Left colon (tissue), 2 donors: ENCODE measurements around the gene CRELD1. TPM values are rescaled to one million over a fixed set of nuclear protein-coding genes. Genes with fewer than 3 reads are reported as not detected.
"Not testable (repeated sequence)": the region's sequence is repeated elsewhere in the genome, so short reads cannot be mapped to it uniquely, and the experiment has no call there.

Experiments used
- ATAC-seq: fragments of 200-7000 bp; cut with Tn5 transposase; one replicate; pipeline ENCODE4 v1.9.1; 2020; ENCODE audit warnings: mild to moderate bottlenecking, moderate library complexity
- DNase-seq, 2 donors: peaks; one replicate each; pipeline ENCODE4 v3.0.0-alpha.2; 2020
- intact Hi-C, 2 donors: fragments of 100-400 bp; cut with DNase I in 1 of 2; cut with micrococcal nuclease in 1 of 2; formaldehyde crosslinking; loops; one replicate each; pipeline versions ENCODE4 v1.11.2 to v1.14.0; 2022; cut with DNase I, micrococcal nuclease
- long read RNA-seq: library from polyadenylated mRNA; unstranded; transcript quantifications from one replicate; pipeline ENCODE4 v2.0.0, GENCODE V29; 2021
- total RNA-seq, 2 donors: library from RNA; stranded (reverse); fragmentation: NEBNext Ultra II Directional; extraction: Animal tissue kit (Norgen Biotek cat#: 25700); gene quantifications; one replicate each; pipeline ENCODE4 v1.2.1, GENCODE V29; 2021
- donor health status: DM: no; HTN: no; CAD: no.
- donor health status: DM: yes; HTN: yes; CAD: no.

CRELD1 gene, protein sequence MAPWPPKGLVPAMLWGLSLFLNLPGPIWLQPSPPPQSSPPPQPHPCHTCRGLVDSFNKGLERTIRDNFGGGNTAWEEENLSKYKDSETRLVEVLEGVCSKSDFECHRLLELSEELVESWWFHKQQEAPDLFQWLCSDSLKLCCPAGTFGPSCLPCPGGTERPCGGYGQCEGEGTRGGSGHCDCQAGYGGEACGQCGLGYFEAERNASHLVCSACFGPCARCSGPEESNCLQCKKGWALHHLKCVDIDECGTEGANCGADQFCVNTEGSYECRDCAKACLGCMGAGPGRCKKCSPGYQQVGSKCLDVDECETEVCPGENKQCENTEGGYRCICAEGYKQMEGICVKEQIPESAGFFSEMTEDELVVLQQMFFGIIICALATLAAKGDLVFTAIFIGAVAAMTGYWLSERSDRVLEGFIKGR
- 10 to 100 TPM; 18.8 to 23.8 TPM for total RNA-seq
- long read RNA-seq, transcript CRELD1-203 (11 exons, 1,728 nt): major isoform, 7 of 24 reads
- long read RNA-seq, transcript CRELD1-206 (11 exons, 1,778 nt): minor isoform, 6 of 24 reads
- long read RNA-seq, partial matches to known transcripts: 2 of 24 reads
- long read RNA-seq, other reads (novel, unspliced or antisense): 7 of 24 reads

DNA sequence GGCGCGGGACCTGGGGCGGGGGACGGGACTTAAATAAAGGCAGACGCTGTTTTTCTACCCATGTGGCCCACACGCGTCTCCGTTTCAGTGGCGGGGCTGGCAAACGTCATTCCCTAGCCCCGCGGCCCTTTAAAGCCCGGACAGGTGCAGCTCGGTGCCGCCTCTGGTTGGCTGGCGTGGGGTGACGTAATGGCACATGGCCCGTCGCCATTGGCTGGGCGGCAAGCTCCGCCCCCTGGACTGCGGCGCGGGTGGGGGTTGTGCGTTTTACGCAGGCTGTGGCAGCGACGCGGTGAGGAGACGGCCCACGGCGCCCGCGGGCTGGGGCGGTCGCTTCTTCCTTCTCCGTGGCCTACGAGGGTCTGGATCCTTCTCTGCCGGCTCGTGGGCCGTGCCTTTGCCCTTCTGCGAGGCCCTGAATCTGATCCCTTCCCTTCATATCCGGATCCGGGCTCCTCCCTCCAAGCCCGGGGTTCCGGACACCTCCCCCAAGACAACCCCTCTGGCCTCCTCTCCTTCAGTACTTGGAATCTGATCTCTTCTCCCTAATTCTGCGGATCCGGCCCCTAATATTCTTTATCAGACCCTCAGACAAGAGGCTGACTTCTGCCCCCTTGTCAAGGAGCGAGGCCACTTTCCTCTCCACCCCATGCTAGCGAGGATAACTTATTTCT, at the start of gene CRELD1:
Gene CRELD1 (plus strand): TSS at position 274 of the 674 bp plus-strand sequence. CDS start 605 bp downstream, outside the sequence.
- intact Hi-C loops: no loop called here
- ATAC-seq (peak; percentile 90), DNase-seq (peak; percentile 96 to 97)

DNA sequence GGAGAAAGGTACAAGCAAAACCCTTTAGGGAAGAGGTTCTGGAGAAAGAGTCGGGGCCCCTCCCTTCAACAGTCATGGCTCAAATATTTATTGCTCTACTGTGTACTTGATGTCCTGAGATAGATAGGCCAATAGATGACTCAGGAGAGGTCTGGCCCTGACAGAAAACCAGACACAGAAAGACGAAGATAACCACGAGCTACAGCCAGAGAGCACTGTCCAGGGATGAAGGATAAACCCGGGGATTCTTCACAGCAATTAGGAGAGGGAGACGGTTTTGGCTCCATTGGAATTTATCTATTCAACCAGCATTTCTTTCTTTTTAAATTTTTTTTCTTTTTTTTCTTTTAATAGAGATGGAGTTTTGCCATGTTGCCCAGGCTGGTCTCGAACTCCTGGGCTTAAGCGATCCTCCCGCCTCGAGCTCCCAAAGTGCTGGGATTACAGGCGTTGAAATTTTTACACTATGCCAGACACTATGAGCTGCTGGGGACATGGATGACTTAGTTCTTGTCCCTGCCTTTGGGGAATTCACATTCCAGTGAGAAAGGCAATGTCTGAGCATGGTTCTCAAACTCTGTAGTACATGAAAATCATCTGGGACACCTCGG, 49.0 kb upstream of the CRELD1 start:
- intact Hi-C loops: no loop called here
- DNase-seq: peak in 1 of 2 donors; percentile 46
- ATAC-seq: peak; percentile 96

DNA sequence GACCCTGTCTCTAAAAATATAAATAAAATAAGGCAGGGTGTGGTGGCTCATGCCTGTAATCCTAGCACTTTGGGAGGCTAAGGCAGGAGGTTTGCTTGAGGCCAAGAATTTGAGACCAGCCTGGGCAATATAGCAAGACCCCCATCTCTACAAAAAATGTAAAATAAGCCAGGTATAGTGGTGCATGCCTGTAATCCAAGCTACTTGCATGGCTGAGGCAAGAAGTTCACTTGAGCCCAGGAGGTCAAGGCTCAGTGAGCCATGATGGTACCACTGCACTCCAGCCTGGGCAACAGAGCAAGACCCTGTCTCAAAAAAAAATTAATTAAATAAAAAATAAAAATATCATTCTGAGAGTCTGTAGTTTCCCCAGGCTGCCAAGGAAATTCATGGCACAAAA, 47.3 kb upstream of the CRELD1 start:
- DNase-seq (no peak), ATAC-seq (no peak)
- intact Hi-C loops: no loop called here

DNA sequence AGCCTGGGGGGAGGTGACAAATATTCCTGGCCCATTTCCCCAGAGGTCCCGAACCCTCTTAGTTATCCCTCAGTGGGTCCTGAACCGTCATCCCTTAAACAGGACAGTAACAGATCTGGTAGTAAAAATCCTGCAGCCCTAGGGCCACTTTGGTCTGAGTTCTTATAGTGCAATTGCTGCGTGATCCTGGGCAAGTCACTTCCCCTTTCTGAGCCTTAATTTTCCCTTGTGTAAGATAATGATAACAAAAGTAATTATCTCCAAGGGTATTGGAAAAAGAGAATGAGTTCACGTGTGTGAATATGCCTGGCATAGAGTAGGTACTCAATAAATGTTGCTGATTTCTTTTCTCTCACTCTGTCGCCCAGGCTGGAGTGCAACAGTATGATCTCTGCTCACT, 46.2 kb upstream of the CRELD1 start:
- ATAC-seq (no peak), DNase-seq (no peak)
- intact Hi-C loops: no loop called here

DNA sequence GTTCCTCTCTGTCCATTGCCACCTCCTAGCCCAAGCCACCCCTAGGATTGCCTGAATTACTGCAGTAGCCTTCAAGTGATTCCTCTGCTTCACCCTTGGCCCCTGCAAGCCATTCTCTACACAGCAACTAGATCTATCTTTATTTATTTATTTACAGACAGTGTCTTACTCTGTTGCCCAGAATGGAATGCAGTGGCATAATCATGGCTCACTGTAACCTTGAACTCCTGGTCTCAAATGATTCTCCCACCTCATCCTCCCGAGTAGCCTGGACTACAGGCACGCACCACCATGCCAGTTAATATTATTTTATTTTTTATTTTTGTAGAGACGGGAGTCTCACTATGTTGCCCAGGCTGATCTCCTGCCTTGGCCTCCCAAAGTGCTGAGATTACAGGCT, 45.1 kb upstream of the CRELD1 start:
- intact Hi-C loops: no loop called here
- DNase-seq (no peak), ATAC-seq (no peak)

DNA sequence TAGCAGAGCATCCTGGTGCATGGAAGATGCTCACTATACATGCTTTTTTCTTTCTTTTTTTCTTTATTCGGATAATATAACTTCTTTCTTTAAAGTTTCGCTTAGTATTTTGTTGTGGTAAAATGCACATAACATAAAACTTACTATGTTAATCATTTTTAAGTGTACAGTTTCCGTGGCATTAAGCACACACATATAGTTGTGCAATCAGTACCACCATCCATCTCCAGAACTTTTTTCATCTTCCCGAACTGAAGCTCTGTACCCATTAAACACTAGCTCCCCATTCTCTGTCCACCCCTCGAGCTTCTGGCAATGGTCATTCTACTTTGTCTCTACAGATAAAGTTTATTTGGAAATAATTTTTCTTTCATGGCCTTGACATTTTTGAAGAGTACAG, 44.2 kb upstream of the CRELD1 start:
- intact Hi-C loops: no loop called here
- DNase-seq (no peak), ATAC-seq (no peak)

DNA sequence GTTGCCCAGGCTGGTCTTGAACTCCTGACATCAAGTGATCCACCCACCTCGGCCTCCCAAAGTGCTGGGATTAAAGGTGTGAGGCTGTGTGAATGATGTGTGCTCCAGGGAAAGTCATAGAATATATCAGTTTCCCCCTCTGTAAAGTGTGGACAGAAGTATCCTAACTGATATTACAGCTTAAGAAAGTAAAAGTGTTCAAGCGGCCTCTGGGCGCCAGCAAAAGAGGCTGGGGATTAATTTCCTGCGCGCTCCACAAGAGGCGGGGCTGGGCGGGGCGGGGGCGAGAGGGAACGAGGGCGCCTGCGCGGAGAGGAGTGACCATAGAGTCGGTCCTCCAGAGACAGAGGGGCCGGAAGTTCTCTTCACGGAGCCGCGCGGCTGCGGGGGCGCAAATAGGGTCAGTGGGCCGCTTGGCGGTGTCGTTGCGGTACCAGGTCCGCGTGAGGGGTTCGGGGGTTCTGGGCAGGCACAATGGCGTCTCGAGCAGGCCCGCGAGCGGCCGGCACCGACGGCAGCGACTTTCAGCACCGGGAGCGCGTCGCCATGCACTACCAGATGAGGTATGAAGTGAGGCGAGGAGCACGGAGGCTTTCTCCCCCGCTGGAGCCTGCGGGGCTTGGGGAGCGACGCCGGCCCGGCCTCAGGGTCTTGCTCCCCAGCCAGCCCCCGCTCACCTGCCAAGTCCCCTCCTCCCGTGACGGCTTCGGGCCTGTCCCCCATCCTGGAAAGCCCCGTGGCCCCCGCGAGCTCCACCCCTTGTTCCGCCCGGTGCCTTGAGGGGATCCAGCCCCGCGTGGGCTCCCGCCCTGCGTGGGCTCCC, 43.2 kb upstream of the CRELD1 start, which contains the start of gene JAGN1:
Gene JAGN1 (plus strand): TSS at position 362 of the 823 bp plus-strand sequence. CDS start 113 bp downstream, at position 475.
- DNase-seq (peak; percentile 88 to 93), ATAC-seq (peak; percentile 93)
- intact Hi-C loops: no loop called here

DNA sequence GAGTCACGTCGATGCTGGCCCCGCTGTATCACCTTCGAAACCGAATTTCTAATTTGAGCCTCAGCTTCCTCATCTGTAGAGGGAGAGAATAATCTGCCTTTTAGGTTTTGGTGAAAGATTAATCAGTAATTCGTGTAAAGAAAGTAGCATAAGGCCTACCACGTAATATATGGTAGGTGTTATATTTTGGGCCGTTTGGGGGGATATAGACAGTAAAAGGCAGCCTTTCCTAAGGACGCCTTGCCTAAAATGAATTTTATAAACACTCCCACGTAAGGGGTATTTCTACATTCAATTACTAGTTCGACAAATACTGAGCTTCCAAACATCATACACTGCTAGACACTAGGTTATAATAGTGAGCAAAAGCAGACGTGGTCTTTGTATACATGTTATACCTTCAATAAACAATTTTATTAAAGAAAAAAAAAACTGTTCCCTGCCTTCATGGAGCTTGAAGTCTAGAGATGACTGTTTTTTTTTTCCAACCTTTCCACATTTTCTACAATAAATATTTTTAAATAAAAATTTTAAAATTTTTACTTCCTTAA, 42.5 kb upstream of the CRELD1 start:
- no peak for ATAC-seq
- intact Hi-C loops: no loop called here
- DNase-seq: no peak

DNA sequence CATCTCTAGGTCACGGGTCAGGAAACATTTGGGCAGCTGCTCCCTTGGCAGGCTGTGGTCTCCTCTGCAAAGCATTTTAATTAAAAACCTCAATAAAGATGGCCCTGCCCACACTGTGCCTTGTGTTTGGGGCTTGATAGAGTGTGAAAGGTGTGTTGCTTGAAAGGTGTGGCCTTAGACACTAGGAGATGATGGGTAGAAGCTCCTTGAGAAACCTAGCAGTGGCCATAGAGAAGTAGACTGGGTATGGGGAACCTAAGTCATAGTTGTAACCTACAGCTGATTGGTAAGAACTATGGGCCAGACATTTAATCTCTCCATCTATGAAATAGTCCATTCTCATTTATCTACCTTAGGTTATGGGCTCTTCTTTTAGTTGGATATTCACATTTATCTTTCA, 39.9 kb upstream of the CRELD1 start:
- DNase-seq (no peak), ATAC-seq (no peak)
- intact Hi-C loops: no loop called here

DNA sequence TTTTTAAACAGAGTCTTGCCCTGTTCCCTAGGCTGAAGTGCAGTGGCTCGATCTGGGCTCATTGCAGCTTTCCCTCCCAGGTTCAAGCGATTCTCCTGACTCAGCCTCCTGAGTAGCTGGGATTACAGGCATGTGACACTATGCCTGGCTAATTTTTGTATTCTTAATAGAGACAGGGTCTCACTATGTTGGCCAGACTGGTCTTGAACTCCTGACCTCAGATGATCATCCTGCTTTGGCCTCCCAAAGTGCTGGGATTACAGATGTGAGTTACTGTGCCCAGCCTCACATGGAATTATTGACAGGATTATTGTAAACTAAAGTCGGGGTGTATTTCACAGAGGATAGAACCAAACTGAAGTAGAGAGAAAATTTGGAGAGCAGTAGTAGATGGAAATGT, 37.9 kb upstream of the CRELD1 start:
- intact Hi-C loops, DNase-seq, ATAC-seq: not testable (repeated sequence)

DNA sequence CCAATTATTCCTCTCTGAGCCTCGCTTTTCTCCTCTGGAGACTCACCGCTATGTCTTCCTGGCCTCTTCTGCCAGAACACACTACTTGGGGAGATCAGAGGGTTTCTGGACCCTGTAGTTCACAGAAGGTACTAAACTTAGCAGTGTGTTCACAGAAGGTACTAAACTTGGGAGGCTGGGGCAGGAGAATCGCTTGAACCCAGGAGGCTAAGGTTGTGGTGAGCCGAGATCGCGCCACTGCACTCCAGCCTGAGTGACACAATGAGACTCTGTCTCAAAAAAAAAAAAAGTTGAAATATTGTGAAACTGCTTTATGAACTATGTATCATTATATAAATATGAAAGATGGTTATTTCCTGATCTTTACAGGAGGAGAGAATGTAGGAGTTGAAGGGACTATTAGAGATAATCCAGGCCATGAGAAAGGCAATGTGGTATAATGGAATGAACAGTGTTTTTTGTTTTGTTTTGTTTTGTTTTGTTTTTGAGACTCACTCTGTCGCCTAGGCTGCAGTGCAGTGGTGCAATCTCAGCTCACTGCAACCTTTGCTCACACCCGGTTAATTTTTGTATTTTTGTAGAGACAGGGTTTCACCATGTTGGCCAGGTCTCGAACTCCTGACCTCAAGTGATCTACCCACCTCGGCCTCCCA, 36.8 kb upstream of the CRELD1 start:
- DNase-seq, ATAC-seq, intact Hi-C loops: not testable (repeated sequence)

DNA sequence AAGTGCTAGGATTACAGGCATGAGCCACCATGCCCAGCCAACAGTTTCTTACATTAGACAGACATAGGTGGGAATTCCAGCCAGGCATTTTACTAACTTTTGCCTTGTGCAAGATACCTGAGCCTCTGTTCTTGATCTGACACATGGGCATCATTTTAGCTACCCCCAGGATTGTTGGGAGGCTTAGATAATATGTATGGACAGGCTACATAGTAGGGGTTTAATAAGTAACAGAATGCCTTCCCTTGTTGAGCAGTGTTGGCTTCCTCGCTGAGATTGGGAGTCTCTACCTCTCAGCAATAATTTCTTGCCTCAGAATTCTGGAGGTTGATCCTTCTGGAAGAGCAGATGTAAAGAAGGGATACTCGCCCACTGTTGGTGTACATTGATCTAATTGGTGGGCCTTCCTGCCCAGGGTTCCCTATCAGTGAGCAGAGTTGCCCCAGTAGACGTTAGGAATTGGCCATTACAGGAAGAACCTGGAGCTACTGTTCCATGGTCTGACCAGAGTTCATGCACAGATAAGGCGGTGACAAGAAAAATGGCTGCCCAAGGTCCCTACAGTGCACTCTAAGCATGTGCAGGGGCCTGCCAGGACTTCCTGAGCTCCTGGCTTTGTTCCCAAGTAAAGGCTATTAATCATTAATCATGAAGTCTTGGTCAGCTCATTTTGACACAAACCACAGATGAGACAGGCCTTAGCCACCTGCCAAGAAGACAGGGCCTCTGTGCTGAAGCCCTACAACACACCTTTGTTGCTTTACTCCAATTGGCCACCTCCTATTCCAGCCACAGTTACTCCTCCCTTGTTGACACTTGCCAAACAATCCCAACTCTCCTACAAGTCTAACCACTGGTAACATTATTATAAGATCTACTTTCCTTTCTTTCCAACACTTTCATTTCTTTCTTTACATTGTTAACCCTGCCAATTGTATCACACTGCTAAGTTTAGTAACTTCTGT, 35.9 kb upstream of the CRELD1 start:
- DNase-seq (peak; percentile 58 to 83), ATAC-seq (peak; percentile 70)
- intact Hi-C loops: no loop called here

DNA sequence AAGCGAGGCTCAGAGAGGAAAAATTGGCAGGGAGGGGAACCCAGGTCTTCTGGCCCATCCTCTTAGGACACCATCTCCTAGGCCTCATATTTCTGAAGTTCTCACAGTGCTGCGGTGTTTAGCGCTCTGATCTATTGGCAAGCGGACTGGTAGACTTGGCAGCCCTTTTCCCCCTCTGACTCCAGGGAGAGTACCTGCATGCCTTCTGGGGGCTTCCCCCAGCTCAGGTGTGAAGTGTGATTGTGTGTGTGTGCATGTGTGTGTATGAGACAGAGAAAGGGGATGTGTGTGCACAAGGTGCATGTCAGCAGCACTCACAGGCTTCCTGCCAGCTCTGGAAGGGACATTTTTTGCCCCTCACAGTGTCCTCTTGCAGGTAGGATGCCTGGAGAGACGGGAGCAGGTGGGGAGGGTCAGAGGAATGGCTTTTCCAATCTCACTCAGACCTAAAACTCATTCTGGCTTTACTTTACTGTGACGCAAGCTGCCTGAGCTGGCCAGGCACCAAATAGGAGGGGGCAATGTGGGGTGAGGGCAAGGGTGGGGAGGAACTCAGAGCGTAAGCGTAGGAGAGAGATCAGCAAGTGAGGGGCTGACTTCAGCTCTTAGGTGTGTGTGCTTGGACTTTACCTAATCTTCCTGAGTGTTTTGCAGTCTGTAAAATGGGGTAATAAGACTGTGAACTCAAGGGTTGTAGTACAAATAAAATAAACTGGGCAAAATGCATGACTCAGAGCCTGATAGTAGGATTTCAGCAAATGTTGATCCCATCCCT, 35.0 kb upstream of the CRELD1 start:
- intact Hi-C loops: no loop called here
- DNase-seq (peak; percentile 59 to 75), ATAC-seq (peak; percentile 35)

DNA sequence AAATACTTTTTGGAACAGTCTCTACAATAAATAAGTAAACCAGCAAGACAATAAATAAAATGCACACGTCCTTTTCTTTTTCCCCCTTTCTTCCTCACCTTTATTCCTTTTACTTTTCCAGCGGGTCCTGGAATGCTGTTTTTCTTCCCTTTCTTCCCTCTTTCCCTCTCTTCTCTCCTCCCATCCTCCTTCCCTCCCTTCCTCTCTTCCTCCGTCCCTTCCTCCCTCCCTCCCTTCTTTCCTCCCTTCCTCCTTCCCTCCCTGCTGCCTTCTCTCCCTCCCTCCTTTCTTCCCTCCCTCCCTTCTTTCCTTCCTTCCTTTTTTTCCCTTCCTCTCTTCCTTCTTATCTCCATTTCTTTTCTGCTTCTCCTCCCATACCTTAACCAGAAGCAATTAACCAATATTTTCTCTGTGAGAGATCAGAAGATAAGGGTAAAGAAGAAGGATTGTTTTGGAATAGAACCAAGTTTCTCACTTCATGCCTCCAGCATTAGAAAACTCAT, 34.3 kb upstream of the CRELD1 start:
- ATAC-seq (no peak), DNase-seq (no peak)
- intact Hi-C loops: no loop called here

DNA sequence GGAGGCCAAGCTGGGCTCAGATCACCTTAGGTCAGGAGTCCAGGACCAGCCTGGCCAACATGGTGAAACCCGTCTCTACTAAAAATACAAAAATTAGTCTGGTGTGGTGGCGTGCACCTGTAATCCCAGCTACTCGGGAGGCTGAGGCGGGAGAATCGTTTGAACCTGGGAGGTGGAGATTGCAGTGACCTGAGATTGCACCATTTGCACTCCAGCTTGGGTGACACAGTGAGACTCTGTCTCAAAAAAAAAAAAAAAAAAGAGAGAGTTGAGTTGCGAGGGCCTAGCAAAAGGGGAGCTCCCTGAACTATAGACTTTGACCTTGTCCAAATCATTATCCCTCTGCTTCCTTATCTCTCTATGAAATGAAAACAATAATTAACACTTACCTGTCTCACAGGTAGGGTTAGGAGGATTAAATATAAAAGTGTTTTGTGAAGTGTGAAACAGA, 32.6 kb upstream of the CRELD1 start:
- intact Hi-C loops: not testable (repeated sequence)
- ATAC-seq (peak; percentile 47), DNase-seq (peak; percentile 31 to 70)

DNA sequence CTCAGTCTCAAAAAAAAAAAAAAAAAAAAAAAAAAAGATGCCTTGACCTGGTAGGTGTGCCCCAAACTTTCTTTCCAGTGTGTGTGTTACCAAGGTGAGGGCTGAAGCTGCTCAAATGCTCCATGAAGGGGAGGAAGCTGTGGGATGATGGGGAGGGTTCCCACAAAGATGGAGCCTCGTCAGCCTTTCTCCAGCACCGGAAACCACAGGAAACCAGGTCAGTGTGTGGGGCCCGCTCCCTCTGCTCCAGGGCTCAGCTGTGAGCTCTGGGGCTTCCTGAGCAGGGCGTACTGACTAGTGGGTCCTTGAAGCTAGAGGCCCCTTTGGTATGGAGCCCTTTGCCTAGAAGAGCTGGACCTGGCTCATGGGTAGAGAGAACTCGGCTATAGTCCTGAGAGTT, 31.7 kb upstream of the CRELD1 start:
- DNase-seq (peak in 1 of 2 donors; percentile 27), ATAC-seq (no peak)
- intact Hi-C loops: no loop called here
